Measurements from ENCODE around the gene SLIT3. TPM values are rescaled to one million over a fixed set of nuclear protein-coding genes. Genes with fewer than 3 reads are reported as not detected.

SLIT3 gene
- total RNA-seq, 4 donors from 2014 or later = 46.3 to 89.0 (median 68.0) TPM

GRCh38 chr5:168668078-168668477 is 632.9 kb downstream of the SLIT3 start:
- TF ChIP-seq, protein P1, sequence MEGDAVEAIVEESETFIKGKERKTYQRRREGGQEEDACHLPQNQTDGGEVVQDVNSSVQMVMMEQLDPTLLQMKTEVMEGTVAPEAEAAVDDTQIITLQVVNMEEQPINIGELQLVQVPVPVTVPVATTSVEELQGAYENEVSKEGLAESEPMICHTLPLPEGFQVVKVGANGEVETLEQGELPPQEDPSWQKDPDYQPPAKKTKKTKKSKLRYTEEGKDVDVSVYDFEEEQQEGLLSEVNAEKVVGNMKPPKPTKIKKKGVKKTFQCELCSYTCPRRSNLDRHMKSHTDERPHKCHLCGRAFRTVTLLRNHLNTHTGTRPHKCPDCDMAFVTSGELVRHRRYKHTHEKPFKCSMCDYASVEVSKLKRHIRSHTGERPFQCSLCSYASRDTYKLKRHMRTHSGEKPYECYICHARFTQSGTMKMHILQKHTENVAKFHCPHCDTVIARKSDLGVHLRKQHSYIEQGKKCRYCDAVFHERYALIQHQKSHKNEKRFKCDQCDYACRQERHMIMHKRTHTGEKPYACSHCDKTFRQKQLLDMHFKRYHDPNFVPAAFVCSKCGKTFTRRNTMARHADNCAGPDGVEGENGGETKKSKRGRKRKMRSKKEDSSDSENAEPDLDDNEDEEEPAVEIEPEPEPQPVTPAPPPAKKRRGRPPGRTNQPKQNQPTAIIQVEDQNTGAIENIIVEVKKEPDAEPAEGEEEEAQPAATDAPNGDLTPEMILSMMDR (IDR thresholded peaks at IDR 0.05) = no peak
- DNase-seq (ENCODE audit: low spot score) (no peak), ATAC-seq (ENCODE audit: low FRiP score) (no peak)

DNA sequence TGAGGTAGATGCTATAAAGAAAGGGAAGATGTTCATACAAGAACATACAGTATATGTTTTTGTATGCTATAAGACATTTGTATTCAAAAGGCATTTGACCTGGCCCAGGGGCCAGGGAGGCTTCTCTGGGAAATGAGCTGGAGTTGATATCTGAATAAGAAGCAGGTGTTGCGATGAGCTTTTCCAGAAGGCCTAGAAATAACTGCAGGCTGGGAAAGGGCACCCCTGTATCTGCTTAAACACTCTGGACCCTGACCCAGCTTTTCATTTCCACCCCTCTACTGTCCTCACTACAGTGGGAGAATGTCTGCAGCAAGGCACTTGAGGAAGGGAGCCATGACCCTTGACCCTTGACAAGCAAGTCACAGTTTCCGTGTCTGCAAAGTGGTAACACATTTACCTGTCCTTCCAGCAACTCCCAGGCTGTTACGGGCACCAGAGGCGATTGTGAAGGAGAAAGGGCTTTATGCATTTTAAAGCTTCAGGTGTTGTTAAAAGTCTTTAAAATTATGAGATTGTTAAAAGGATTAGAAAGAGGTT is 633.6 kb downstream of the SLIT3 start:
- ATAC-seq (ENCODE audit: low FRiP score) (no peak), DNase-seq (ENCODE audit: low spot score) (no peak)
- TF ChIP-seq, protein P1 (IDR thresholded peaks at IDR 0.05) = no peak

GRCh38 chr5:168666356-168666755 is 634.6 kb downstream of the SLIT3 start:
- TF ChIP-seq, protein P1 (IDR thresholded peaks at IDR 0.05) = no peak
- ATAC-seq (ENCODE audit: low FRiP score) = no peak

GRCh38 chr5:168663276-168664004 is 637.5 kb downstream of the SLIT3 start:
- DNase-seq (ENCODE audit: low spot score) = no peak
- TF ChIP-seq, protein P1 (IDR thresholded peaks at IDR 0.05) = no peak
- no peak for ATAC-seq (ENCODE audit: low FRiP score)

More at GRCh38 chr5:168666356-168666755, 634.6 kb downstream of the SLIT3 start:
- no peak for DNase-seq (ENCODE audit: low spot score)

- no peak for ATAC-seq (ENCODE audit: low FRiP score)
- TF ChIP-seq, protein P1 (IDR thresholded peaks at IDR 0.05) = no peak
- no peak for DNase-seq (ENCODE audit: low spot score)
These were observed 639.1 kb downstream of the SLIT3 start for GRCh38 chr5:168661593-168662485.

GRCh38 chr5:168660691-168661090 is 640.2 kb downstream of the SLIT3 start:
- no peak for DNase-seq (ENCODE audit: low spot score)
- TF ChIP-seq, protein P1 (IDR thresholded peaks at IDR 0.05) = no peak
- no peak for ATAC-seq (ENCODE audit: low FRiP score)

Data from omental fat pad (tissue), 4 donors.